Fibroblast of the aortic adventitia (primary cell): ENCODE results near the gene TSHR. TPM values are rescaled to one million over a fixed set of nuclear protein-coding genes. Genes with fewer than 3 reads are reported as not detected.

ENCODE experiments used
- DNase-seq: peaks from one replicate; pipeline ENCODE4 v3.0.0-alpha.2; 2010; ENCODE audit warnings: low read depth
- H3K4me3 ChIP-seq: 2 replicates; pipeline ENCODE4 v1.5.1; 2011; ENCODE audit warnings: low read depth, mild to moderate bottlenecking, control low read depth, low read length, moderate library complexity
- CTCF ChIP-seq: IDR thresholded peaks from 2 replicates; pipeline ENCODE4 v1.5.1; 2011; ENCODE audit warnings: mild to moderate bottlenecking, low read length, control low read depth, inconsistent platforms; ENCODE audit not compliant: insufficient read depth
- total RNA-seq: library from RNA; depleted of rRNA; stranded (reverse); fragments of >200 nt; gene quantifications from 2 replicates; pipeline ENCODE4 v1.2.3, GENCODE V29; 2012; ENCODE audit warnings: low replicate concordance

Gene TSHR
- total RNA-seq, 1 donor: not detected

GRCh38 chr14:81148635-81149034 is 193.2 kb downstream of the TSHR start:
- H3K4me3 ChIP-seq: no peak overlapping the region
- no peak for TF ChIP-seq CTCF
- DNase-seq: no peak

- DNase-seq: no peak
- TF ChIP-seq CTCF: no peak
Measured at GRCh38 chr14:81153187-81153586, 197.8 kb downstream of the TSHR start.

DNA sequence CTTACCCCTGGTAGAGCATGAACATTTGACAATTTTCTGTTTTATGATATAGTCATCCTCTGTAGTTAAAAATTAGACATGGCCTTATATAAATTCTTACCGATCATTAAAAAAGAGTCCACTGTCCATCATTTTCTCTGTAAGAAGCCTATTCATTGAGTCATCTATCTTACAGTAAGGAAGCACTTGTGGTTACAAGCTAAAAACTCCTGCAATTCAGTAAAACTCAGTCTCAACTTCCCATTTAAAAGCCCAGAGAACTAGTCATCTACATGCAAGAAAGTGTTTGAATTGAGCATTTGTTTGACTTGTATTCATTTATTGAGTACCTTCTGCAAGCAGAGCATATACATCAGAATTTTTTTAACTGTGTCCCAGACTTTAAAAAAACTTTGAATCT is 202.0 kb downstream of the TSHR start:
- TF ChIP-seq CTCF: no peak
- H3K4me3 ChIP-seq: no peak overlapping the region
- DNase-seq: no peak

More at GRCh38 chr14:81153187-81153586, 197.8 kb downstream of the TSHR start:
- no peak overlapping the region for H3K4me3 ChIP-seq

GRCh38 chr14:81161088-81161487 is 205.7 kb downstream of the TSHR start:
- H3K4me3 ChIP-seq: no peak overlapping the region
- DNase-seq: no peak
- TF ChIP-seq CTCF: no peak

DNA sequence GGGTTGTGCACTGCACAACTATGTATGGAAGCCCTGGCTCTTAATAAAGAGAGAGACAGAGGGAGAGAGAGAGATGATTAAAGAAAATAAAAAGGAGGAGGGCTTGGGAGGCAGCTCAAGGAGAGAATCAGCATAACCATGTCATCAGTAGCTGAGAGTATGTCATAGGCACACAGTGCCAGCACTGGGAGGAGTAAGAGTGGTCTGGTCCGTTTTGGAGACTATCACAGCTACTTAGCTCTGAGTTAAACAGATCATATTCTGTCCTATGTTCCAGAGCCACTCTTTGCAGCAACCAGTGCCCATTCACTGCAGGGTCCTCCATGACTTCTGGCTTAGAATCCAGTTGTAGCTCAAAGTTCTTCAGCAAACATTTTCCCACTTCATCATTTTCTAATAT is 206.3 kb downstream of the TSHR start:
- DNase-seq: no peak

DNA sequence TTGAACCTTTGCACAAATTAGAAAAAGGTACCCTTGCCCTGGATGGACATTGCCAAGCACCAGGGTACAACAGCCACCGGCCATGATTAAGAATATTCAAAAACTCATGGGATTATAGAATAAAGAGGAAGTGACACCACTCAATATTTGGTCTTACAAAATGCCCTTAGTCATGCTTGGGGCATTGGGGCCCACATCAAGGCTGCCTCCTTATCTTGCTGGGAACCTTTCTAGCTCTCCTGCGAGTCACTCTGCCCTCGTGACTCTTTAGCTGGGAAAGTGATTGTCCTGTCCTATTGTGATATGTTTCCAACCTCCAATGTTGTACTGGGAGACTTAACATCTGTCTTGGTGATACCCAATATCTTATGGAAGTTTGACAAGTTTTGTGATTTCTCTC is 207.5 kb downstream of the TSHR start:
- no peak for TF ChIP-seq CTCF
- H3K4me3 ChIP-seq: no peak overlapping the region
- peak; percentile 41 for DNase-seq

More for the DNA sequence above, 206.3 kb downstream of the TSHR start:
- H3K4me3 ChIP-seq: no peak overlapping the region
- TF ChIP-seq CTCF: no peak

DNA sequence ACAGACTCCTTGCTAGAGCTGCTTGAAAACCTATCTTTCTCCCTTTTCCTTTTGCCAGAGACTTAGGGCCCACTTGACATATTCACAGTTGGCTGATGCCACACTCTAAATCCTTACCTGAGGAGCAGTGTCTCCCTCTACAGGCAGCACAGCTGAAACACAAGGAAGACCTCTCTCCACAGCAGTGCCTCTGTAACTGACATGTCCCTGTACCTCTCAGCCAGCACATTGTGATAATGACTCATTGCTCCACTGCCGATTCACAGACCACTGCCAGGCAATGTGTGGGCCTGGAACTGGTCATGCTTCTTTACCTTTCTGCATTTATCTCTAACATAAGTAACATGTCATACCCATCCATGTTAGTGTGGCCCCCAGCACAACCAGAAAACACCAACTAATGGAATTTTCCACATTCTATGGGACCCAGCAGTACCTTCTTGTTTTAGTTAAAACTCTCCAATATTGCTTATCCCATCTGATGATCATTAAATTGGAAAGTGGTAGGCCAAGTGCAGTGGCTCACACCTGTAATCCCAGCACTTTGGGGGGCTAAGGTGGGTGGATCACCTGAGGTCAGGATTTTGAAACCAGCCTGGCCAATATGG is 208.8 kb downstream of the TSHR start:
- no peak overlapping the region for H3K4me3 ChIP-seq
- TF ChIP-seq CTCF: peak; percentile 60
- peak; percentile 72 for DNase-seq
